ENCODE data around the gene CCDC92B. TPM values are rescaled to one million over a fixed set of nuclear protein-coding genes. Genes with fewer than 3 reads are reported as not detected.

The CCDC92B gene
- total RNA-seq, result under 1 TPM; 0.07 to 0.12 TPM

GRCh38 chr17:2749058-2749783 lies at the start of gene CCDC92B:
Gene CCDC92B, minus strand, starts transcription at chr17:2749652. Its CDS starts 14,507 bp downstream, at chr17:2735145.
- no peak for DNase-seq
- CTCF ChIA-PET, result interaction anchor here (0.9 kb wide), 1 partner anchor 41 kb away, joined by 3 read pairs; no protein-coding TSS in a partner anchor
- Mint-ChIP-seq H3K36me3 (ENCODE audit: low read depth) (no peaks in the 10 kb centered on the region), H3K27ac (no peak within 1 kb of the TSS), H3K4me1 (ENCODE audit: low read depth) (no peaks in the 10 kb centered on the region), H3K9me3 (no peaks in the 10 kb centered on the region), H3K4me3 (no peak within 1 kb of the TSS), H3K27me3 (ENCODE audit: low read depth) (peaks cover 36% of the 10 kb centered on the region)
- intact Hi-C loops (cut with micrococcal nuclease), result no loop called here

GRCh38 chr17:2798678-2799077 lies 49.2 kb upstream of the CCDC92B start:
- no peak overlapping the region for H3K4me3 Mint-ChIP-seq
- CTCF ChIA-PET, result interaction anchor here (0.5 kb wide), 1 partner anchor 10 kb away, joined by 3 read pairs; no protein-coding TSS in a partner anchor
- intact Hi-C loops (cut with micrococcal nuclease), result no loop called here
- DNase-seq, result no peak
- H3K36me3 Mint-ChIP-seq (ENCODE audit: low read depth), result peaks cover 3% of the 10 kb centered on the region
- H3K4me1 Mint-ChIP-seq (ENCODE audit: low read depth), result peaks cover 43% of the 10 kb centered on the region
- H3K27ac Mint-ChIP-seq, result no peak overlapping the region
- H3K27me3 Mint-ChIP-seq (ENCODE audit: low read depth), result peaks cover 13% of the 10 kb centered on the region
- no peaks in the 10 kb centered on the region for H3K9me3 Mint-ChIP-seq

GRCh38 chr17:2798188-2798587 lies 48.7 kb upstream of the CCDC92B start:
- peaks cover 48% of the 10 kb centered on the region for H3K4me1 Mint-ChIP-seq (ENCODE audit: low read depth)
- no peak for DNase-seq
- CTCF ChIA-PET, result interaction anchor here (1.0 kb wide), 1 partner anchor 12 kb away, joined by 3 read pairs; no protein-coding TSS in a partner anchor

GRCh38 chr17:2797637-2798036 lies 48.2 kb upstream of the CCDC92B start:
- Mint-ChIP-seq H3K27ac (no peak overlapping the region), H3K4me1 (ENCODE audit: low read depth) (peaks cover 53% of the 10 kb centered on the region), H3K9me3 (no peaks in the 10 kb centered on the region), H3K27me3 (ENCODE audit: low read depth) (peaks cover 13% of the 10 kb centered on the region), H3K36me3 (ENCODE audit: low read depth) (peaks cover 2% of the 10 kb centered on the region), H3K4me3 (no peak overlapping the region)
- intact Hi-C loops (cut with micrococcal nuclease), result loop anchor here (2.0 kb wide), 1 partner anchor 17 kb away; no protein-coding TSS in a partner anchor
- no peak for DNase-seq
- CTCF ChIA-PET, result interaction anchor here (1.0 kb wide), 1 partner anchor 11 kb away, joined by 3 read pairs; no protein-coding TSS in a partner anchor

More at GRCh38 chr17:2798188-2798587, 48.7 kb upstream of the CCDC92B start:
- H3K36me3 Mint-ChIP-seq (ENCODE audit: low read depth), result peaks cover 3% of the 10 kb centered on the region
- H3K27me3 Mint-ChIP-seq (ENCODE audit: low read depth), result peaks cover 13% of the 10 kb centered on the region
- no peaks in the 10 kb centered on the region for H3K9me3 Mint-ChIP-seq
- H3K4me3 Mint-ChIP-seq, result no peak overlapping the region
- intact Hi-C loops (cut with micrococcal nuclease), result no loop called here
- no peak overlapping the region for H3K27ac Mint-ChIP-seq

GRCh38 chr17:2797226-2797625 lies 47.8 kb upstream of the CCDC92B start:
- CTCF ChIA-PET, result interaction anchor here (1.0 kb wide), 1 partner anchor 11 kb away, joined by 3 read pairs; no protein-coding TSS in a partner anchor
- no peak for DNase-seq
- Mint-ChIP-seq H3K4me1 (ENCODE audit: low read depth) (peaks cover 57% of the 10 kb centered on the region), H3K36me3 (ENCODE audit: low read depth) (peaks cover 2% of the 10 kb centered on the region), H3K4me3 (no peak overlapping the region), H3K27ac (no peak overlapping the region), H3K27me3 (ENCODE audit: low read depth) (peaks cover 13% of the 10 kb centered on the region), H3K9me3 (no peaks in the 10 kb centered on the region)
- intact Hi-C loops (cut with micrococcal nuclease), result loop anchor here (2.0 kb wide), 1 partner anchor 18 kb away; no protein-coding TSS in a partner anchor

GRCh38 chr17:2796164-2797125 lies 47.0 kb upstream of the CCDC92B start, which contains the start of gene RAP1GAP2:
Gene RAP1GAP2, plus strand, starts transcription at chr17:2796438. Its CDS starts 90 bp downstream, at chr17:2796528.
- DNase-seq, result peak; percentile 75
- CTCF ChIA-PET, result interaction anchor here (0.8 to 1.7 kb wide), 2 partner anchors 10 to 39 kb away, joined by 3 to 6 read pairs; no protein-coding TSS in a partner anchor
- Mint-ChIP-seq H3K36me3 (ENCODE audit: low read depth) (no peaks in the 10 kb centered on the region), H3K27ac (no peak within 1 kb of the TSS), H3K27me3 (ENCODE audit: low read depth) (peaks cover 14% of the 10 kb centered on the region), H3K4me3 (peak within 1 kb of the TSS; percentile 72), H3K9me3 (no peaks in the 10 kb centered on the region), H3K4me1 (ENCODE audit: low read depth) (peaks cover 65% of the 10 kb centered on the region)
- intact Hi-C loops (cut with micrococcal nuclease), result loop anchor here (2.0 kb wide), 1 partner anchor 18 kb away; no protein-coding TSS in a partner anchor

GRCh38 chr17:2795441-2796163 lies 46.1 kb upstream of the CCDC92B start:
- H3K27me3 Mint-ChIP-seq (ENCODE audit: low read depth), result peaks cover 16% of the 10 kb centered on the region
- no peaks in the 10 kb centered on the region for H3K36me3 Mint-ChIP-seq (ENCODE audit: low read depth)
- H3K4me1 Mint-ChIP-seq (ENCODE audit: low read depth), result peaks cover 68% of the 10 kb centered on the region
- H3K9me3 Mint-ChIP-seq, result no peaks in the 10 kb centered on the region
- CTCF ChIA-PET, result interaction anchor here (0.8 to 1.7 kb wide), 3 partner anchors 9 to 40 kb away, joined by 3 to 6 read pairs (median 3); no protein-coding TSS in a partner anchor
- no peak for DNase-seq
- H3K27ac Mint-ChIP-seq, result no peak overlapping the region
- peak overlapping the region; percentile 72 for H3K4me3 Mint-ChIP-seq
- intact Hi-C loops (cut with micrococcal nuclease), result loop anchor here (2.0 kb wide), 1 partner anchor 19 kb away; no protein-coding TSS in a partner anchor

GRCh38 chr17:2794111-2794803 lies 44.8 kb upstream of the CCDC92B start:
- peak overlapping the region; percentile 3 for H3K4me3 Mint-ChIP-seq
- no peaks in the 10 kb centered on the region for H3K36me3 Mint-ChIP-seq (ENCODE audit: low read depth)
- peak; percentile 44 for DNase-seq
- intact Hi-C loops (cut with micrococcal nuclease), result no loop called here
- H3K9me3 Mint-ChIP-seq, result no peaks in the 10 kb centered on the region
- H3K4me1 Mint-ChIP-seq (ENCODE audit: low read depth), result peaks cover 68% of the 10 kb centered on the region
- CTCF ChIA-PET, result interaction anchor here (0.5 to 1.0 kb wide), 3 partner anchors 41 to 741 kb away, joined by 3 to 4 read pairs (median 3); no protein-coding TSS in a partner anchor
- H3K27me3 Mint-ChIP-seq (ENCODE audit: low read depth), result peaks cover 16% of the 10 kb centered on the region
- H3K27ac Mint-ChIP-seq, result no peak overlapping the region

GRCh38 chr17:2792366-2793169 lies 43.1 kb upstream of the CCDC92B start:
- CTCF ChIA-PET, result interaction anchor here (0.6 to 0.7 kb wide), 3 partner anchors 9 to 224 kb away, joined by 3 to 4 read pairs (median 3); no protein-coding TSS in a partner anchor
- Mint-ChIP-seq H3K36me3 (ENCODE audit: low read depth) (no peaks in the 10 kb centered on the region), H3K4me1 (ENCODE audit: low read depth) (peaks cover 61% of the 10 kb centered on the region), H3K9me3 (no peaks in the 10 kb centered on the region), H3K27me3 (ENCODE audit: low read depth) (peaks cover 16% of the 10 kb centered on the region), H3K27ac (no peak overlapping the region), H3K4me3 (no peak overlapping the region)
- DNase-seq, result peak; percentile 57
- intact Hi-C loops (cut with micrococcal nuclease), result no loop called here

- H3K36me3 Mint-ChIP-seq (ENCODE audit: low read depth), result no peaks in the 10 kb centered on the region
- intact Hi-C loops (cut with micrococcal nuclease), result no loop called here
- H3K27ac Mint-ChIP-seq, result no peak overlapping the region
- DNase-seq, result no peak
- H3K4me3 Mint-ChIP-seq, result no peak overlapping the region
- peaks cover 3% of the 10 kb centered on the region for H3K27me3 Mint-ChIP-seq (ENCODE audit: low read depth)
- peaks cover 38% of the 10 kb centered on the region for H3K4me1 Mint-ChIP-seq (ENCODE audit: low read depth)
- H3K9me3 Mint-ChIP-seq, result no peaks in the 10 kb centered on the region
- CTCF ChIA-PET, result interaction anchor here (0.6 to 1.4 kb wide), 3 partner anchors 40 to 762 kb away, joined by 3 to 5 read pairs (median 4); partner anchors contain the start of gene CCDC92B
These were observed 40.2 kb upstream of the CCDC92B start for GRCh38 chr17:2789700-2790099.

Data from activated naive CD4-positive, alpha-beta T cell treated with anti-CD3 and anti-CD28 coated beads for 36 hours (primary cell).